ENCODE results near the gene NFIA. TPM values are rescaled to one million over a fixed set of nuclear protein-coding genes. Genes with fewer than 3 reads are reported as not detected.

The NFIA gene
- total and polyA plus RNA-seq, 2 of the 13 experiments (the other 11 are each of a cell fraction or from before 2014, with no cell fraction given), result 14.7 to 28.5 TPM

DNA sequence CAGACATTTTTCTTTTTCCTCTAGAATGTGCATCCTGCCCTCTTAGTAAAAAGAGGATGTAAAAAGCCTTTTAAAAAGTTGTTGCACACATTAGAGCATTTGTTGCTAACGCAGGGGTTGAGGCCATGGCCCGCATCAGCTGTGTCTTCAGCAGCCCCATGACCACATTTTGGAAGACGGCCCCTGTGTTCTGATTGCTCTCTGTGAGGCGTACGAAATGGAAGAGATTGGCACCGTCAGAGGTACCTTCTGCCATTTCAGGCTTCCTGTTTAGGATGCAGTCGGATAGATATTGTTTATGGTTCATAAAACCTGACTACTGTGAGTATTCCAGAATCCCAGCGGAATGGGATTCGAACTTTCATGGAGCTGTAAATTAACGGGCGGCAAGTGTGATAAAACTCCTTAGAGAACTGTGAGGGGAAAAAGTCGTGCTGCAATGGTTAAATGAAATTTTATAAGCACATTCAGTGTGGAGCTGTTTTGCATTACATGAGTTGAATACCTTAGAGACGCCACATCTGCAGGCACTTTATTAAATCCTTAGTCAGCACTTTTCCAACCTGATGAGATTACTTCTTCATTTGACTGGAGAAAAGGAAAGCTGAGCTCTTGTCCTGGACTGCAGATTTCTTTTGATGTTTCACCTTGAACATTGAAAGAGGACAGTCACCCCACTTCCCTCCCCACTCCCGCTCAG, 368.7 kb downstream of the NFIA start:
- Histone ChIP-seq H3K4me2 (ENCODE audit: low read depth, low read length) (peak overlapping the region; percentile 40; the same call in 1 of the 2 replicates), H3K9ac (ENCODE audit: insufficient read depth, low read depth, low read length) (no peak overlapping the region), H3K9me3 (ENCODE audit: low read length) (no peaks in the 10 kb centered on the region), H3K4me3 (replicated peaks in 1 of 3; ENCODE audit: insufficient read depth in 1 of 3, low read depth in 2 of 3, low read length in 3 of 3) (no peak overlapping the region), H3K4me1 (ENCODE audit: insufficient read depth, low read length) (peaks cover 48% of the 10 kb centered on the region), H4K20me1 (ENCODE audit: insufficient read depth, low read length) (peaks cover 25% of the 10 kb centered on the region), H3K36me3 (replicated peaks in 1 of 2; ENCODE audit: control insufficient read depth in 1 of 2, insufficient read depth in 2 of 2, low read length in 2 of 2) (peaks cover 1 to 20% of the 10 kb centered on the region in 2 experiments; a peak in 4 of 5 replicates), H3K27me3 (ENCODE audit: control insufficient read depth in 1 of 2, insufficient read depth in 2 of 2, low read length in 2 of 2) (no peaks in the 10 kb centered on the region), H3K27ac (ENCODE audit: extremely low read length, insufficient read depth, low read length) (peak overlapping the region; percentile 63), H3K79me2 (ENCODE audit: insufficient read depth, low read length) (no peaks in the 10 kb centered on the region), H2AFZ (ENCODE audit: low read length) (no peak overlapping the region)
- WGBS (ENCODE audit: low lambda C conversion rate), result 89% methylated on average over 14 of the region's 14 CpGs
- CTCF ChIA-PET (ENCODE audit: low intra/inter-chr PET ratio, low total read pairs), result no interaction called here
- DNase-seq (ENCODE audit: low spot score) (no peak), ATAC-seq (no peak; the same call in 2 of the 3 replicates), FAIRE-seq (no peak)
- in situ Hi-C loops (cut with HindIII; ENCODE audit: extremely low pct_ligation_motif_present, low pct_unique_long_range_greater_than_20kb), result loop anchor here (5.0 to 10.0 kb wide), 2 partner anchors 399 to 476 kb away; no protein-coding TSS in a partner anchor
- POLR2A ChIA-PET, result no interaction called here
- BruUV-seq (replicated peaks), result no TSS peak
- intact Hi-C loops (cut with micrococcal nuclease; ENCODE audit: unreplicated experiment), result loop anchor here (5.0 kb wide), 1 partner anchor 604 kb away; no protein-coding TSS in a partner anchor
- TF ChIP-seq, protein P1, sequence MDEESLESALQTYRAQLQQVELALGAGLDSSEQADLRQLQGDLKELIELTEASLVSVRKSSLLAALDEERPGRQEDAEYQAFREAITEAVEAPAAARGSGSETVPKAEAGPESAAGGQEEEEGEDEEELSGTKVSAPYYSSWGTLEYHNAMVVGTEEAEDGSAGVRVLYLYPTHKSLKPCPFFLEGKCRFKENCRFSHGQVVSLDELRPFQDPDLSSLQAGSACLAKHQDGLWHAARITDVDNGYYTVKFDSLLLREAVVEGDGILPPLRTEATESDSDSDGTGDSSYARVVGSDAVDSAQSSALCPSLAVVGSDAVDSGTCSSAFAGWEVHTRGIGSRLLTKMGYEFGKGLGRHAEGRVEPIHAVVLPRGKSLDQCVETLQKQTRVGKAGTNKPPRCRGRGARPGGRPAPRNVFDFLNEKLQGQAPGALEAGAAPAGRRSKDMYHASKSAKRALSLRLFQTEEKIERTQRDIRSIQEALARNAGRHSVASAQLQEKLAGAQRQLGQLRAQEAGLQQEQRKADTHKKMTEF (CRISPR knock-in tag; IDR thresholded peaks at IDR 0.05), result no peak
- TF ChIP-seq TOE1 (CRISPR knock-in tag; IDR thresholded peaks at IDR 0.05), result no peak
- TF ChIP-seq MAFK (conservative IDR thresholded peaks at IDR 0.05 in 1 of 2, IDR thresholded peaks at IDR 0.05 in 1 of 2; ENCODE audit: low read length in 2 of 2), result peak; percentile 99 to 100
- no peak for TF ChIP-seq HNF1A (IDR thresholded peaks at IDR 0.05; ENCODE audit: low read depth)
- TF ChIP-seq HNF1A (CRISPR knock-in tag; IDR thresholded peaks at IDR 0.05; ENCODE audit: borderline replicate concordance), result no peak
- TF ChIP-seq MAFF (IDR thresholded peaks at IDR 0.05; ENCODE audit: low read depth, low read length), result peak; percentile 99
- no peak for TF ChIP-seq U2AF2 (IDR thresholded peaks at IDR 0.05; ENCODE audit: low read depth, low read length)
- TF ChIP-seq ATF1 (CRISPR knock-in tag; IDR thresholded peaks at IDR 0.05), result 0 out of 2 replicates have a peak, but pooled peaks have one; percentile 9
- TF ChIP-seq HNF4G (IDR thresholded peaks at IDR 0.05; ENCODE audit: borderline replicate concordance, low read depth, low read length), result 0 out of 2 replicates have a peak, but pooled peaks have one; percentile 0
- no peak for TF ChIP-seq HNF4G (CRISPR knock-in tag; IDR thresholded peaks at IDR 0.05; ENCODE audit: borderline replicate concordance, low read depth)
